Endodermal cell (in vitro differentiated cells): ENCODE measurements around the gene RHOT2. TPM values are rescaled to one million over a fixed set of nuclear protein-coding genes. Genes with fewer than 3 reads are reported as not detected.

Experiments
- DNase-seq: peaks from one replicate; pipeline ENCODE4 v3.0.0-alpha.2; 2017
- H3K27ac ChIP-seq: 2 replicates; pipeline ENCODE4 v1.5.1; 2013; ENCODE audit warnings: mild to moderate bottlenecking, low read depth, low read length, moderate library complexity
- H3K27me3 ChIP-seq: 2 replicates; pipeline ENCODE4 v1.6.1; 2013; ENCODE audit warnings: mild to moderate bottlenecking, low read length, moderate library complexity; ENCODE audit not compliant: insufficient read depth, control insufficient read depth, poor library complexity, severe bottlenecking
- H3K36me3 ChIP-seq: 2 replicates; pipeline ENCODE4 v1.7.0; 2013; ENCODE audit warnings: mild to moderate bottlenecking, low read length, moderate library complexity; ENCODE audit not compliant: control insufficient read depth, insufficient read depth
- H3K4me1 ChIP-seq: one replicate; pipeline ENCODE4 v1.7.0; 2013; ENCODE audit warnings: low read length; ENCODE audit not compliant: control insufficient read depth, insufficient read depth
- H3K4me3 ChIP-seq: 2 replicates; pipeline ENCODE4 v1.5.1; 2013; ENCODE audit warnings: mild to moderate bottlenecking, low read length, moderate library complexity
- H3K9ac ChIP-seq: 2 replicates; pipeline ENCODE4 v1.6.1; 2013; ENCODE audit warnings: mild to moderate bottlenecking, low read length, moderate library complexity; ENCODE audit not compliant: poor library complexity, severe bottlenecking; ENCODE audit errors: extremely low read depth
- H3K9me3 ChIP-seq: 2 replicates; pipeline ENCODE4 v1.6.1; 2013; ENCODE audit warnings: mild to moderate bottlenecking, low read length, moderate library complexity; ENCODE audit not compliant: control insufficient read depth
- H3K27ac Mint-ChIP-seq: 2 replicates; pipeline ENCODE4 v1.8.0; 2020; ENCODE audit warnings: mixed read lengths
- H3K27me3 Mint-ChIP-seq: 2 replicates; pipeline ENCODE4 v1.8.0; 2021; ENCODE audit warnings: mild to moderate bottlenecking, mixed read lengths; ENCODE audit not compliant: insufficient read depth
- H3K36me3 Mint-ChIP-seq: 2 replicates; pipeline ENCODE4 v1.8.0; 2020; ENCODE audit warnings: low read depth, mixed read lengths
- H3K4me1 Mint-ChIP-seq: 2 replicates; pipeline ENCODE4 v1.8.0; 2020; ENCODE audit warnings: mixed read lengths
- H3K4me3 Mint-ChIP-seq: 2 replicates; pipeline ENCODE4 v1.8.0; 2020; ENCODE audit warnings: mild to moderate bottlenecking, moderate library complexity, mixed read lengths
- H3K9me3 Mint-ChIP-seq: 2 replicates; pipeline ENCODE4 v1.8.0; 2020; ENCODE audit warnings: mild to moderate bottlenecking, mixed read lengths
- WGBS, 2 experiments: methylation state at CpG; one replicate each; pipeline versions ENCODE4 v1.1.5 to v1.1.7; 2013; ENCODE audit warnings: missing lambda C conversion rate in 2 of 2, mixed read lengths in 1 of 2; ENCODE audit not compliant: insufficient coverage in 1 of 2, insufficient read length in 1 of 2; 5-methylcytosine and 5-hydroxymethylcytosine counted together
- total RNA-seq, 2 donors: library from RNA; stranded (reverse); fragmentation: NEBNext Ultra II Directional in 1 of 2; extraction: Animal tissue kit (Norgen Biotek cat#: 25700) in 1 of 2; gene quantifications; 2 replicates in 1 of 2; 3 replicates in 1 of 2; pipeline ENCODE4 v1.2.1, GENCODE V29; 2021
- TF ChIP-seq, protein P1 (sequence below): fragments of 200-600 bp; sonication (generic); conservative IDR thresholded peaks from 2 replicates; pipeline ENCODE4 v1.5.0; 2021; ENCODE audit warnings: antibody characterized with exemption, mild to moderate bottlenecking

The RHOT2 gene
- total RNA-seq, 2 donors from 2014 or later: 180 to 193 TPM

DNA sequence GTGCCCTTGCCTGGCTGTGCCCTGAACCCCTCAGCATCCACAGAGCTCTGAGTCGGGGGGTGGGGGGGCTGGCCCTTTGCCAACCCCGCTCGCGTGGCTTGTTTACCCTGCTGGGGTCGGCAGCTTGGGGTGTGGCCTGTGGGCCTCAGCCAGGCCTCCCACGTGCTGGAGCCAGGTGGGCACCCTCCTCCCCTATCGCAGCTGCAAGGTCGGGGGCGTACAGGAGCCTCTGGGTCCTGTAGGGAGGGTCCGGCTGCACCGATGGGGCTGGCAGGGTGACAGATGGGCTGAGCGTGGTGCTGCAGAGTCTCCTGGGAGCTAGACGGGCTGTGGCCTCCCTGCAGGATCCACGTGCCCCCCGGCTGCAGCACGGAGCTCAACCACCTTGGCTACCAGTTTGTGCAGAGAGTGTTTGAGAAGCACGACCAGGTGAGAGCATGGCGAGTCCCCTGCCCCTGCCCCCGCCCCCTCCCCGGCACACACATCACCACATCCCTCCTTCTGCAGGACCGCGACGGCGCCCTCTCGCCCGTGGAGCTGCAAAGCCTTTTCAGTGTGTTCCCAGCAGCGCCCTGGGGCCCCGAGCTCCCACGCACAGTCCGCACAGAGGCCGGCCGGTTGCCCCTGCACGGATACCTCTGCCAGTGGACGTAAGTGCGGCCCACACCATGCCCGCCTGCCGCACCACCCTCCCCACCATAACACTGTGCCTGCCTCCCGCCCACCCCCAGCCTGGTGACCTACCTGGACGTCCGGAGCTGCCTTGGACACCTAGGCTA lies 3.6 kb downstream of the RHOT2 start:
- no peaks in the 10 kb centered on the region for H3K27me3 Mint-ChIP-seq
- Histone ChIP-seq H3K4me1 (peaks cover 4% of the 10 kb centered on the region), H3K9ac (no peak overlapping the region), H3K27ac (no peak overlapping the region), H3K4me3 (no peak overlapping the region), H3K27me3 (no peaks in the 10 kb centered on the region), H3K9me3 (no peaks in the 10 kb centered on the region), H3K36me3 (peaks cover 40% of the 10 kb centered on the region)
- 95% methylated on average over 20 to 40 of the region's 40 CpGs for WGBS, 2 experiments
- no peak overlapping the region for H3K4me3 Mint-ChIP-seq
- peaks cover 18% of the 10 kb centered on the region for H3K36me3 Mint-ChIP-seq
- no peak for DNase-seq
- H3K4me1 Mint-ChIP-seq: peaks cover 9% of the 10 kb centered on the region
- no peak overlapping the region for H3K27ac Mint-ChIP-seq
- TF ChIP-seq, protein P1, sequence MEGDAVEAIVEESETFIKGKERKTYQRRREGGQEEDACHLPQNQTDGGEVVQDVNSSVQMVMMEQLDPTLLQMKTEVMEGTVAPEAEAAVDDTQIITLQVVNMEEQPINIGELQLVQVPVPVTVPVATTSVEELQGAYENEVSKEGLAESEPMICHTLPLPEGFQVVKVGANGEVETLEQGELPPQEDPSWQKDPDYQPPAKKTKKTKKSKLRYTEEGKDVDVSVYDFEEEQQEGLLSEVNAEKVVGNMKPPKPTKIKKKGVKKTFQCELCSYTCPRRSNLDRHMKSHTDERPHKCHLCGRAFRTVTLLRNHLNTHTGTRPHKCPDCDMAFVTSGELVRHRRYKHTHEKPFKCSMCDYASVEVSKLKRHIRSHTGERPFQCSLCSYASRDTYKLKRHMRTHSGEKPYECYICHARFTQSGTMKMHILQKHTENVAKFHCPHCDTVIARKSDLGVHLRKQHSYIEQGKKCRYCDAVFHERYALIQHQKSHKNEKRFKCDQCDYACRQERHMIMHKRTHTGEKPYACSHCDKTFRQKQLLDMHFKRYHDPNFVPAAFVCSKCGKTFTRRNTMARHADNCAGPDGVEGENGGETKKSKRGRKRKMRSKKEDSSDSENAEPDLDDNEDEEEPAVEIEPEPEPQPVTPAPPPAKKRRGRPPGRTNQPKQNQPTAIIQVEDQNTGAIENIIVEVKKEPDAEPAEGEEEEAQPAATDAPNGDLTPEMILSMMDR: no peak
- no peaks in the 10 kb centered on the region for H3K9me3 Mint-ChIP-seq

DNA sequence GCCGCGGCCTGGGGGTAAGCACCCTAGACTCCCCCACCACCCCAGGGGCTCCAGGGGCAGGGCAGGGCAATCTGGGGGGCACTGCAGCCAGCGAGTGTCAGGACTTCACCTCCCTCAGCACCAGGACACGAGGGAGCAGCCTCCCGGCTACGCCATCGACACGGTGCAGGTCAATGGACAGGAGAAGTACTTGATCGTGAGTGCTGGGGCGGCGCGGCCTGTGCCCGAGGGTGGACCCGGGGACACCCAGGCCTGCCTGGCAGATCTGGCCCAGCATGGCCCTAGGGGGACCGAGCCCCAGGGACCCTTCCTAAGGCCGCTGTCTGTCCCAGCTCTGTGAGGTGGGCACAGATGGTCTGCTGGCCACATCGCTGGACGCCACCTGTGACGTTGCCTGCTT lies 4.4 kb downstream of the RHOT2 start:
- peaks cover 3% of the 10 kb centered on the region for H3K4me1 ChIP-seq
- DNase-seq: no peak
- WGBS, 2 experiments: 94 to 98% methylated on average over 13 to 19 of the region's 19 CpGs
- no peak overlapping the region for H3K27ac Mint-ChIP-seq
- TF ChIP-seq, protein P1: no peak
- peaks cover 18% of the 10 kb centered on the region for H3K36me3 Mint-ChIP-seq
- H3K9me3 Mint-ChIP-seq: no peaks in the 10 kb centered on the region
- H3K4me3 Mint-ChIP-seq: no peak overlapping the region
- H3K9ac ChIP-seq: no peak overlapping the region
- no peaks in the 10 kb centered on the region for H3K27me3 Mint-ChIP-seq
- no peak overlapping the region for H3K27ac ChIP-seq
- peaks cover 9% of the 10 kb centered on the region for H3K4me1 Mint-ChIP-seq
- no peaks in the 10 kb centered on the region for H3K9me3 ChIP-seq
- peaks cover 40% of the 10 kb centered on the region for H3K36me3 ChIP-seq
- no peak overlapping the region for H3K4me3 ChIP-seq
- H3K27me3 ChIP-seq: no peaks in the 10 kb centered on the region

DNA sequence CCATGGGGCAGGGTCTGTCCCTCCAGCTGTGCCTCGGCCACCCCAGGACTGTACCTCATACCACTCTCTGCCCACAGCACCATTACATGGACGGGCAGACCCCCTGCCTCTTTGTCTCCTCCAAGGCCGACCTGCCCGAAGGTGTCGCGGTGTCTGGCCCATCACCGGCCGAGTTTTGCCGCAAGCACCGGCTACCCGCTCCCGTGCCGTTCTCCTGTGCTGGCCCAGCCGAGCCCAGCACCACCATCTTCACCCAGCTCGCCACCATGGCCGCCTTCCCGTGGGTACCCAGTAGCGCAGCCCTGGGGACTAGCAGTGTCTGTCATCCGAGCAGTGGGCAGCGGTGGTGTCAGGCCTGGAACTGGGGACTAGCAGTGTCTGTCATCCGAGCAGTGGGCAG lies 4.9 kb downstream of the RHOT2 start:
- Mint-ChIP-seq H3K36me3 (peaks cover 16% of the 10 kb centered on the region), H3K4me3 (no peak overlapping the region), H3K27me3 (no peaks in the 10 kb centered on the region), H3K4me1 (peaks cover 6% of the 10 kb centered on the region), H3K27ac (no peak overlapping the region), H3K9me3 (no peaks in the 10 kb centered on the region)
- TF ChIP-seq, protein P1: no peak
- Histone ChIP-seq H3K36me3 (peaks cover 40% of the 10 kb centered on the region), H3K27ac (no peak overlapping the region), H3K27me3 (no peaks in the 10 kb centered on the region), H3K4me3 (no peak overlapping the region), H3K9ac (no peak overlapping the region), H3K9me3 (no peaks in the 10 kb centered on the region), H3K4me1 (no peaks in the 10 kb centered on the region)
- 97 to 98% methylated on average over 20 to 21 of the region's 21 CpGs for WGBS, 2 experiments
- no peak for DNase-seq
